CD4-positive, CD25-positive, alpha-beta regulatory T cell (primary cell): Measurements from ENCODE around the gene TMPRSS5. TPM values are rescaled to one million over a fixed set of nuclear protein-coding genes. Genes with fewer than 3 reads are reported as not detected.

Source experiments
- polyA plus RNA-seq, 4 donors: library from polyadenylated mRNA; unstranded; fragments of 300-500 nt; fragmentation: Illumina TruSeq; gene quantifications; one replicate each; pipeline ENCODE4 v1.2.3, GENCODE V29; 2021
- total RNA-seq: library from RNA; stranded (reverse); gene quantifications from one replicate; pipeline ENCODE4 v1.2.3, GENCODE V29; 2022

The TMPRSS5 gene
- total and polyA plus RNA-seq, 5 donors from 2014 or later, result 0.08 to 0.74 TPM; not detected in 3

Other genes with a start within 250 kb of the TMPRSS5 start
- gene DRD2, start 230.9 kb downstream of the TMPRSS5 start, total RNA-seq, result not detected
- under 1 TPM in 1 of 4 donors, not detected in 3; 0.11 TPM for gene DRD2, start 230.9 kb downstream of the TMPRSS5 start, polyA plus RNA-seq
- 7.7 TPM for gene ZW10, start 67.4 kb upstream of the TMPRSS5 start, total RNA-seq
- gene ZW10, start 67.4 kb upstream of the TMPRSS5 start, polyA plus RNA-seq, result 10 to 100 TPM; 15.6 to 19.6 (median 16.8) TPM
- gene CLDN25, start 73.5 kb upstream of the TMPRSS5 start, total RNA-seq, result not detected
- not detected for gene CLDN25, start 73.5 kb upstream of the TMPRSS5 start, polyA plus RNA-seq
- gene USP28, start 169.3 kb upstream of the TMPRSS5 start, total RNA-seq, result 20.7 TPM
- 10 to 100 TPM; 22.8 to 29.9 (median 28.1) TPM for gene USP28, start 169.3 kb upstream of the TMPRSS5 start, polyA plus RNA-seq
- gene HTR3B, start 198.5 kb upstream of the TMPRSS5 start, total RNA-seq, result not detected
- gene HTR3B, start 198.5 kb upstream of the TMPRSS5 start, polyA plus RNA-seq, result not detected